Measurements from ENCODE around the gene CANX.

DNA sequence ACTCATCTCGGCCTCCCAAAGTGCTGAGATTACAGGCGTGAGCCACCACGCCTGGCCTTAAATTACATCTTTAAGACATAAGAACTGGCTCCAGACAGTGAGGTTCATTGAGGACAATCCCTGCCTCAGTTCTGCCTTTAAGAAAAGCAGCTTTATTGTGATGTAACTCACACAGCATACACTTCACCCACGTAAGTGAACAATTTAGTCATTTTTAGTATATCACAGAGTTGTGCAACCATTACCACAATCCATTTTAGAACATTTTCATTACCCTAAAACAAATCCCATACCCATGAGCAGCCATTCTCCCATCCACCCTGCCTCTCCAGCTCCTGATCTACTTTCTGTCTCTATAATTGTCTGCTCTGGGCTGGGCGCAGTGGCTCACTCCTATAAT lies 71.0 kb downstream of the CANX start:
- TF ChIP-seq NFIC (IDR thresholded peaks at IDR 0.05) (no peak), USF1 (IDR thresholded peaks at IDR 0.05) (no peak), YY1 (IDR thresholded peaks at IDR 0.05; ENCODE audit: low read depth) (no peak), MAX (IDR thresholded peaks at IDR 0.05) (no peak), EP300 (IDR thresholded peaks at IDR 0.05; ENCODE audit: borderline replicate concordance) (no peak)
